Measurements from ENCODE around the gene SV2A. TPM values are rescaled to one million over a fixed set of nuclear protein-coding genes. Genes with fewer than 3 reads are reported as not detected.
"Not testable (repeated sequence)": the region's sequence is repeated elsewhere in the genome, so short reads cannot be mapped to it uniquely, and the experiment has no call there.

Gene SV2A
- total and polyA plus RNA-seq, 3 donors from 2014 or later: 1.4 to 2.3 (median 1.7) TPM

DNA sequence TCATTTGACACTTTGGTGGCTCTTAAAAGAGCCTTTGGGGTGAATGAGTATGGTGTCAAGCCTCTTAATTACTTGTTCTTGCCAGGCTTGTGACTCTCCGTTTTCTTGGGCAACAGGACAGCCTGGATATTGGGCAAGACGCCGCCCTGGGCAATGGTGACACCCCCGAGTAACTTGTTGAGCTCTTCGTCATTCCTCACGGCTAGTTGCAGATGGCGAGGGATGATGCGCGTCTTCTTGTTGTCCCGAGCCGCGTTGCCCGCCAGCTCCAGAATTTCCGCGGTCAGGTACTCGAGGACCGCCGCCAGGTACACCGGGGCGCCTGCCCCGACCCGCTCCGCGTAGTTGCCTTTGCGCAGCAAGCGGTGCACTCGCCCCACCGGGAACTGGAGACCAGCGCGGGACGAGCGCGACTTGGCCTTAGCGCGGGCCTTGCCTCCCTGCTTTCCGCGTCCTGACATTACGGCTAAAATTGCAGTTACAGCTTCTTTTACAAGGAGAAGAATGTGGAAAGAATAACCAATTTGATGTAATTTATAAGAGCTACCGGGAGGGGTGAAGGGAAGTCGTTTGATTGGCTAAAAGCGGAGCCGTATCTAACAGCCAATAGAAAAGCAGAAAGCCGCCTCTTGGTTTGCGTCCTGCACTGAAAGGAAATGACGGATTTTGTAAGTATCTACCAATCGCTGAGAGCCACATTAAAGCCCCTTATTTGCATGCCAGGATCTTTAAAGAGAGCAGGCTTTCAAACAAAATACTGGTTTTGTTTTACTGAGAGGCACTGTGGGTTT lies 30.0 kb downstream of the SV2A start:
- peak; percentile 36 for TF ChIP-seq POLR2A (IDR thresholded peaks at IDR 0.05)
- peak in 1 of 3 experiments; percentile 3 for TF ChIP-seq CTCF (IDR thresholded peaks at IDR 0.05)
- no peaks in the 10 kb centered on the region for H3K27me3 ChIP-seq
- peak; percentile 96 for DNase-seq
- no peaks in the 10 kb centered on the region for H3K9me3 ChIP-seq
- intact Hi-C loops (cut with DNase I; ENCODE audit: low total_unique reads): no loop called here
- H3K36me3 ChIP-seq (ENCODE audit: low read depth, missing control alignments): no peaks in the 10 kb centered on the region
- H3K4me1 ChIP-seq: peaks cover 5% of the 10 kb centered on the region
- H3K4me3 ChIP-seq: peak overlapping the region; percentile 69 to 86
- H3K27ac ChIP-seq: peak overlapping the region; percentile 97 to 100
- 0% methylated on average over 44 to 46 of the region's 46 CpGs for WGBS, 2 donors

DNA sequence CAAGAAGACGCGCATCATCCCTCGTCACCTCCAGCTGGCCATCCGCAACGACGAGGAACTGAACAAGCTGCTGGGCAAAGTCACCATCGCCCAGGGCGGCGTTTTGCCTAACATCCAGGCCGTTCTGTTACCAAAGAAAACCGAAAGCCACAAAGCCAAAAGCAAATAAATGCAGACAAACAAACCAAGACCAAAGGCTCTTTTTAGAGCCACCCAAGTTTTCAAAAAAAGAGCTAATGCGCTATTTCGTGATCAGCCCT lies 30.5 kb downstream of the SV2A start:
- H3K4me1 ChIP-seq; H3K9me3 ChIP-seq; intact Hi-C loops (cut with DNase I; ENCODE audit: low total_unique reads); H3K27me3 ChIP-seq; DNase-seq; H3K36me3 ChIP-seq (ENCODE audit: low read depth, missing control alignments): not testable (repeated sequence)
- H3K27ac ChIP-seq: peak overlapping the region; percentile 97 to 100
- 0% methylated on average over 10 to 13 of the region's 13 CpGs for WGBS, 2 donors
- peak overlapping the region; percentile 69 to 86 for H3K4me3 ChIP-seq

GRCh38 chr1:149886396-149887195 lies 31.0 kb downstream of the SV2A start:
- 0 to 1% methylated on average over 44 to 62 of the region's 62 CpGs for WGBS, 2 donors
- peak overlapping the region; percentile 97 to 100 for H3K27ac ChIP-seq
- H3K9me3 ChIP-seq: no peaks in the 10 kb centered on the region
- no peaks in the 10 kb centered on the region for H3K36me3 ChIP-seq (ENCODE audit: low read depth, missing control alignments)
- H3K4me1 ChIP-seq: peaks cover 5% of the 10 kb centered on the region
- intact Hi-C loops (cut with DNase I; ENCODE audit: low total_unique reads): no loop called here
- TF ChIP-seq CTCF (IDR thresholded peaks at IDR 0.05): no peak
- peak; percentile 99 for TF ChIP-seq POLR2A (IDR thresholded peaks at IDR 0.05)
- H3K4me3 ChIP-seq: peak overlapping the region; percentile 69 to 86
- peak; percentile 97 for DNase-seq
- H3K27me3 ChIP-seq: no peaks in the 10 kb centered on the region

DNA sequence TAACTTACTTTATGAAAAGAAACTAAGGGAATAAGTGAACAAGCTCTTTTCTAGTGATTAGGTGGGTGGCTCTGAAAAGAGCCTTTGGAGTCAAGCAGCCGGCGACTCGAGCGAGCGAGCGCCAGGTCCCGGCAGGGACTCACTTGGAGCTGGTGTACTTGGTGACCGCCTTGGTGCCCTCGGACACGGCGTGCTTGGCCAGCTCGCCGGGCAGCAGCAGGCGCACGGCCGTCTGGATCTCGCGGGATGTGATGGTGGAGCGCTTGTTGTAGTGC lies 31.6 kb downstream of the SV2A start:
- 1% methylated on average over 19 of the region's 19 CpGs; no CpG with 5 or more reads in 1 of the 2 donors for WGBS, 2 donors
- H3K4me3 ChIP-seq: peak overlapping the region; percentile 63 to 86
- intact Hi-C loops (cut with DNase I; ENCODE audit: low total_unique reads); H3K36me3 ChIP-seq (ENCODE audit: low read depth, missing control alignments); H3K9me3 ChIP-seq; H3K27me3 ChIP-seq; DNase-seq; H3K4me1 ChIP-seq: not testable (repeated sequence)
- peak overlapping the region; percentile 94 to 100 for H3K27ac ChIP-seq

- H3K9me3 ChIP-seq: no peaks in the 10 kb centered on the region
- H3K4me1 ChIP-seq: peaks cover 5% of the 10 kb centered on the region
- WGBS, 2 donors: 0 to 1% methylated on average over 36 of the region's 36 CpGs
- intact Hi-C loops (cut with DNase I; ENCODE audit: low total_unique reads): no loop called here
- DNase-seq: peak; percentile 89
- peak in 1 of 3 experiments; percentile 18 for TF ChIP-seq CTCF (IDR thresholded peaks at IDR 0.05)
- peak; percentile 21 for TF ChIP-seq POLR2A (IDR thresholded peaks at IDR 0.05)
- H3K27ac ChIP-seq: peak overlapping the region; percentile 94 to 100
- no peaks in the 10 kb centered on the region for H3K27me3 ChIP-seq
- peak overlapping the region; percentile 63 to 86 for H3K4me3 ChIP-seq
- H3K36me3 ChIP-seq (ENCODE audit: low read depth, missing control alignments): no peaks in the 10 kb centered on the region
These were observed 32.1 kb downstream of the SV2A start for GRCh38 chr1:149885339-149886120.

All from testis (tissue), 3 donors.